CMK (cell line): ENCODE results near the gene MYO18A.

Experiments used
- DNase-seq: peaks from one replicate; pipeline ENCODE4 v3.0.0-alpha.2; 2010; ENCODE audit warnings: low read depth

The MYO18A gene

DNA sequence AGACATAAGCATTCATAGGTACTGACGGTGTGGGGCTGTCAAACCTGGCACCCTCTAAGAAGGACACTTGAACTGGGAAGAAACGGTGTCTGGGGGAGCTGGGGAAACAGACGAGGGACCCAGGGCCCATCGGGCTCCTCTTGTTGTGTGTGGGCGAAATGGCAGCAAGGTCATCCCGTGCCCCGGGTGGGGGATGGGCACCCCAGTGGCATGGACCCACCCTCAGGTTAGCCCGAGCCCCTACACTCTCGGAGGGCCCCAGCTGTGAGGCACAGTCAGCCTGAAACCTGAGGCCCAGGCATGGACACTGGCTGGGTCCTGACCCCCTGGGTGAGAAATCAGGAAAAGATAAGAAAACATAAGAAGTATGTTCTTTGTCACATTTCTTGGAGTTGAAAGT lies 57.1 kb downstream of the MYO18A start:
- DNase-seq = no peak

DNA sequence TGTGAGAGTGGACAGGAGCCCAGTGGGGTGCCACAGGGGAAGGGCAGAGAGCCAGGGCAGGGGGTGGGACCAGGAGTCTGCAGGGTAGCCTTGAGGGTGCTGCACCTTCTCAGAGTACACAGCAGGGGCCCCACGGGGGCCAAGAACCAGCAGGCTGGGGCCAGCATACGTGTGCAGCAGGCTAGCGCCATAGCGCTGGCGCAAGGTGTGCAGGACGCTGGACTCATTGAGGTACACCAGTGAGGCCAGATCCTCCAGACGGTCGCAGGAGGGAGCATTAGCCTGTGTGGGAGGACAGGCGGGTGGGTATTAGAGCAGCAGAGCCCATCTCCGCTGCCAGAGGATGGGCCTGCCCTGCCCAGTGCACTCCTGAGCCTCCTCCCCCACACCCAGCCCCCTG lies 58.8 kb downstream of the MYO18A start:
- DNase-seq = no peak

DNA sequence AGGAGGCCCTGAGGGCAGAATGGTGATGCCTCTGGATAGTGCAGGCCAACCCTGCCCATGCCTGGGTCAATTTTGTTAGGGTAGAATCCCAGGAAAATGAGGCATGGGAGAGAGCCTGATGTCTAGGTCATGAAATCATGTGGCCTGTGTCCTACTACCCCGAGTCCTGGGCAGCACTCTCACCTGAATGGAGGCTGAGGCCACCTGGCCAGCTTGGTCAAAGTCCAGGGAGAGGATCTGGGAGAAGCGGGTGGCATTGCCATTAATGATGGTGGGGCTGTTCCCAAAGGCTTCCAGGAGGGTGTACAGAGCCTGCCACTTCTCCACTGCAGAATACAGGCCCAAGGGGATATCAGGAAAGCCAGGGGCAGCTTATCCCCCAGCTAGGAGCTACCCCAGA lies 59.8 kb downstream of the MYO18A start:
- DNase-seq = no peak

DNA sequence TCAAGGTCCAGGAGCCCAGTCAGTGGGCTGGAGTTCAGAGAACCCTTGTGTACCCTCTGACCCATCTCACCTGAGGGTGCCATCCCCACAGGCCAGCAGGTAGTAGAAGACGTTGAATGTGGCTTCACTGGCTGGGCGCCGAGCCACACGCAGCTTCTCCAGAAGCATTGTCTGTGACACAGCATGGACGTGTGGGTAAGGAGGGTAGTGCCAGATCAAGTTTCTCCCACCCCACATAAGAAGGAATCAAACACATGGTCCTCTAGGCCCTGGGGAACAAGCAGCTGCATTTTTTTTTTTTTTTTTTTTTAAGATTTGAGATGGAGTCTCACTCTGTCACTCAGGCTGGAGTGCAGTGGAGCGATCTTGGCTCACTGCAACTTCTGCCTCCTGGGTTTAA lies 60.9 kb downstream of the MYO18A start:
- DNase-seq = no peak

DNA sequence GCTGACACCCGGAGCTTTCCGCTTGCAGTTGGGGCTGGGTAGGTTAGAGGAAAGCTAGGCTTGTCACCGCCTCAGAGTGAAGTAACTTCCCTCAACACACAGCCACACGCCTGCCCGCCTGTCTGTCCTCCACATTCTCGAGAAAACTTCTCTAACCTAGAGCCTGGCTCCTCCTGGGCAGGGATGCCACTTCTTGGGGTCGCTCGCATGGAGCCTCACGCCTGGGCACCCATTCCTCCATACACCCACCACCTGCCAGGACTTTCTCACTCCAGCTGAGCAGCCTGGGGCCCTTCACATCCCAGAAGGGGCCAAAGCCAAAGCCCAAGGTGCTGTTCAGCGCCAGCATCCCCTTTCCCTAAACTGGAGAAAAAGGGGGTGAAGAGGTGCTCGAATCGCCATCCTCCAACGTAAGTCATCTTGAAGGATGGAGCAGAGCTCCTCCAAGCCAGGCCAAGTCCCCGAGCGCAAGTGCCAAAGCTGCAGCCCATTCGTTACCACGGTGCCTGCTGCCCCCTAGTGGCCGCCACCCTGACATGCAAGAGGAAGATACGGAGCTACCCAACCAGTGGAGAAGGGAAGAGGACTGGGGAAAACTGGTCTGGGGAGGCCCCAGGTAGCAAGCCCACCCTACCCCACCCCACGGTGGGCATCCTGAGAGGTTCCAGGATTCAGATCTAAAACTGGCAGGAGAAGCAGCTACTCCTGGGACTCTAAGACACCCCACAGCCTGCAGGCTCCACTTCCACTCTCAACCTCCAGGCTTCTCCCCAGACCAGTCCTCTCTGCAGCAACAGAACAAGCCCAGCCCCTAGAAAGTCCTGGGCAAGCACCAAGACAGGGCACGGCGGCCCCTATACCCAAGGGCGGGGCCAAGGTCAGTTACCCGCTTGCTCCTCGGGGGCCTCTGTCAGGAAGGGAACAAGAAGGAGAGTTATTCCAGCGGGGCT lies 63.1 kb downstream of the MYO18A start:
- peak; percentile 52 for DNase-seq

DNA sequence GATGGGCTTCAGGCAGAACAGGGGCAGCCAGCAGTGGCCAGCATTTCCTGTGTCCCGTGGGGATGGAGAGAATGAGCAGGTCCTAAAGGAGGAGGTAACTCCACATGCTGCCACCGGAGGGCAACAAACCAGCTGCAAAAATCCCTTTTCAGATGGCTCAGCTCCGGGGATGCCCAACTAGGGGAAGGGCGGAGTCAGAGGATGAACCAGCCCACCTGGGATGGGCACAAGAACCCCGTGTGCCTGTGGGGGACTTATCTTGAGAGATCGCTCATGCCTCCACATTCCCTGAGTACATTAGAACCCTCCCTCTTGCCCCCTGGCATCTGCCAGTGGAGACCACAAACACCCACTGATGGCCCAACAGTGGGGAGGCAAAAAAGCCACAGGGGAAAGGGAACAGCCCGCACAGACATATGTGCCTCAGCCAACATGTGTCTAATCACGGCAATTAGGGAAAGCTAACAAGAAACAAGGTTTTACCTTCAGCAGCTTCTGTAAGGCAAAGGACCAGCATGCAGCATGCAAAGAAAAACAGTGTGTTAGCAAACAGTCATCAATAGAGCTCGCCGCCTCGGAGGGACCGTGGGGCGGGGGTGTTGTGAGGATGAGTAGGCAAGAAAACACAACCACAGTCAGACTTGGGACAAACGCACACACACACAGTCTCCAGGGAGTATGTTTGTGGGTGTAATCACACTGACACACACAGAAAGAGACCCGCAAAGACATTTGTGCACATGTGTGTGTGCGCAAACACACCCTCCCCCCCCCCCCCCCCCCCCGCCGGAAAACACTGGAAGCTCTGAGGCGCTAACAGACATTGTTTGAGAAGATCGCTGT lies 64.0 kb downstream of the MYO18A start:
- peak; percentile 36 for DNase-seq

DNA sequence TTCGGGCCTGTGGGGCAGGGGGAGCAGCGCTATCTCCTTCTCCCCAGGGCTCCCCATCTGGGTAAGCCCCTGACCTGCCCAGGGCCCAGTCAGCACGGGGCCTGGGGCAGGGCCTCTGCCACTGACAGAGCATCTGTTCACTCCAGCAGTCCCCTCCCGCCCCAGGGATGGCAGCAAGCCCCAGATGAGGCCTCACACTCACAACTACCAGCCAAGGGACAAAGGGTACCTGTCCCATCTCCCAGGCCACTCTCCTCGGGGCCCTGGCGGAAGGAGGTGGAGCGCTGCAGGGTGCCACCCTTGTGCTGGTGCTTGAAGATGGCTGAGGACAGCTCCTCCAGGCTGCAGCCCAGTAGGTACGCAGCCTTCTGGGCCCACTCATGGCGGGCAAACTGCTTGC lies 64.8 kb downstream of the MYO18A start:
- DNase-seq = no peak

DNA sequence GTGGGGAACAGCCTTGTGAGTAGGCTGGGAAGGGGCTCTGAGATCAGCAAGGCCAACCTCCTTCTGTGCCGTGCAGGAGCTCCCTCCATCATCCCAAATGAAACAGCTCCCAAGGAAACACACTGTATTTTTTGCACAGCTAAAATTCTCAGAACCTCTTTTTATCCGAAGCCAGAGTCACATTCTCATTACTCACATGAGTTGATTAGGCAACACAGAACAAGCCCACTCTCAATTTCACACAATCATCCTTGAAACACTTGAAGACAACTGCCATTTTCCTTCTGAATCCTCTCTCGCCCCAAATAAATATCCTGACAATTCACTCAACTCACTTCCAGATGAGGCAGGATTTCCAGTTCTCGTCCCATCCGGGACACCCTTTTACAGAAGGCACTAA lies 66.1 kb downstream of the MYO18A start:
- DNase-seq = no peak

DNA sequence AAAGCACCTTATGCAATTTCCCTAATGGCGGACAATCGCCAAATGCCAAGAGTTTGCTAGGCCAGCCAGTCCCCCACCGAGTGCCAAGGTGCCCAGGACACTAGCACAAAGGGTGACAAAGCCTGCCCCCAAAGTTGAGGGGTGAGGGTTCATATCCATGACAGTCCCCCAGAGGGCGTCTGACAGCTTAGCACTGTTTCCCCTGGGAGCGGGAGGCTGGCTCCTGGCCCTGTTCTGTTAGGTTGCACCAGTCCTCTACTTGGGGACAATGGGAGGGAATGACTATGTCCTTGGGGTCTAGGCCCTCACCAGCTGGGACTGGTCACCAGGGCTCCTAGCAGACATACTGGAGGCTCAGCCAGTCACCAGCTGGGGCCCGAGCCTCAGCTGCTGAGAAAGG lies 66.9 kb downstream of the MYO18A start:
- DNase-seq = no peak

DNA sequence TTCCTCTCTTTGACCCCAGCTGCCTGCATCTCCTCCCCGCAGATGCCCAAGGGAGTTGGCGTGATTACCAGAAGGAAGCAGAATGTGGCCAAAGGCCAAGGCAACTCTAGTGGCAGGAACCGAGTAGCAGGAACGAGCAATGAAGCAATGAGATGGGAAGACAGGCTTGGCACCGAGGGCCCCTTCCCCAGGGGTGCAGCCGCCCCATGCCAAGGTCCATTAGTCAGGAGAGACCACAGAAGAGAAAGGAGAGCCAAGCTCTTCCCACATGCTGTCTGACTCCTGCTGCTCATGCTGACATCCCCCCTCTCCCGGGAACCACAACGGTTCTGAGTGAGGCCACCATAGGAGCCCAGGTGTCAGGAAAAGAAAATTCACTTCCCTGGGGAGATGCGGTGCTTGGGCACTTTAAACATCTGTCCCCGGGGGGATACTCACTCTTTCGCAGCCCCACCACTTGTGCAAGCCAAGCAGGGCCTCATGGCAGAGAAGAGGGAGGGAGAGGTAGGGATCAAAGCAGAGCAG lies 67.4 kb downstream of the MYO18A start:
- DNase-seq = no peak

DNA sequence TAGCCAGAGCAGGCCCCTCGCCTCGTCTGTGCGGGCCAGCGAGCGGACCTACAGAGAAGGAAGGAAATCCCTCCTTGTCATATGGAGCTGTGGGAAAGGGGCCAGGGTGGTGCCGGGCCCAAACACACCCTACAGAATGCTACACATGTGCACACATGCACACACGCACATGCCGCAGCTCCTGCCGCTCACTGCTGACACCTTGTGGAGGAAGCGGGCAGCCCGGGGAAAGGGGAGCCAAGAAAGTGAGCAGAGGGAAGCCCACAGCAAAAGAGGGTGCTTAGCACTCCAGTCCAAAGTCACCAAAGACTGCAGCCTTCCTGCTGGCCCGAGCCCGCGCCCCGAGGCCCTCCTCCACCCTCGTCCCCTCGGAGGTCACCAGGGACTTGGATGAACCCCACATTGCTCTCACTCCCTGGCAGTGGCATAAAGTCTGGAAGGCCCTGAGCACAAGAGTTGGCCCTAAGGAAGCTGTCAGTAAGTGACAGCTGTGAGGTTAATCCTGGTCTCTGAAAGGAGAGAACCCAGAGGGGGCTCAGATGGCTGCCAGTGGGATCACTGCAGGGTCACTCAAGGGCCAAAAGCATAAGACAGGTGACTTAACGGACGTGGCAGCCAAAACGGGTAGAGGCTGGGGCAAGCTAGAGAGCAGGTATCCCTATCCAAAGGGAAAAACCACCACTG lies 68.2 kb downstream of the MYO18A start:
- peak; percentile 50 for DNase-seq

DNA sequence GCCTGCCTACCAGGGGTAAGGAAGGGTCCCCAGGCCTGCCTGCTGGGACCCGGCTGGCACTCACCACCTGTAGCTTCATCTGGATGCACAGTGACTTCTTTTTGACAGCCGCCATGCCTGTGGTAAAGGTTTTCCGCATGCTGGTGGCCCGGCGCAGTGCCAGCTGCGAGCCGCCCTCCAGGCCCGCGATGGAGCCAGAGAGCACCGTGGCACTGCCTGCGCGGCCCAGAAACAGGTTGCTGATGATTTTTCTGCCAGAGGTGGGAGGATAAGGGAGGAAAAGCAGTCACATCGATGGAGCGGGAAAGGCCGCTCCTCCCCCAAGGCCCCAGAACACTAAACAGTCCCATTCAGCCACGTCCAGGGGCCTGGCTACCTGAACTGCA lies 69.8 kb downstream of the MYO18A start:
- no peak for DNase-seq

DNA sequence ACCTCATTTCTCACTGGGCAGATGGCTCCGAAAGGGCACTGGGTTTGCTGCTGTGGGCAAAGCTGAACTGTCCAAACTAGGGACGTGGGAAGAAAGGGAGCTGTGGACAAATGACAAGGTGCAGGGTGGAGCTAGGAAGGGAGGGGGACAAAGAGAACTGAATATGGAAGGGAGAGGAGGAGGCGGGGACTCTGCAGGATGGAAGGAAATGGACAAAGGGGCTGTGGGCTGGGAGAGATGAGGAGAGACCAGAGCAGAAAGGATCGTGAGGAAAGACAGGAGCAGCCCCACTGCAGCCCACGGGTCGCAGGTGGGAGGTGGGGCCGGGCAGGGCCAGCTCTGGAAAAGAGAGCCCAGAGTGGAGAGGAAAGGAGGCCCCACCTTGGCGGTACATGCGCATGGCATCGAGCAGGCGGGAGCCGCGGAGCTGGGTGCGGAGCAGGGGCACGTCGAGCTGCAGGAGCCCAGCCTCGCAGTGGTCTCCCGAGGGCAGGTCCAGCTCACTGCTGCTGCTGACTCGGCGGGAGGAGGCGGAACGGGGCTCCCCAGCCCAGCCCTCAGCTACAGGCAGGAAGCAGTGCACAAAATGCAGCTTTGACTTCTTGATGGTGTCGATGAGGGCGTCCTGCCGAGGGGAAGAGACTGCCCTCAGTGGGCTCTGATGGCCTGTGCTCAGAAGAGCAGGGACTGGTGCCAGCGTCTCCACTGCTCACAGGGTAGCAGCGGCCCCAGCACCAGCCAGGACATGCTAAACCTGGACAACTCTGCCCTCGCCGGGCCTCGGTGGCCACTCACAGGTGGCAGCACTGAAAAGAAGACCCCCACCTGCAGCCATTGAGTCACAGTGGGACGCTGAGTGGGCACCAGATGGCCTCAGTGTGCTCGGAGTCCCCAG lies 70.5 kb downstream of the MYO18A start:
- no peak for DNase-seq

DNA sequence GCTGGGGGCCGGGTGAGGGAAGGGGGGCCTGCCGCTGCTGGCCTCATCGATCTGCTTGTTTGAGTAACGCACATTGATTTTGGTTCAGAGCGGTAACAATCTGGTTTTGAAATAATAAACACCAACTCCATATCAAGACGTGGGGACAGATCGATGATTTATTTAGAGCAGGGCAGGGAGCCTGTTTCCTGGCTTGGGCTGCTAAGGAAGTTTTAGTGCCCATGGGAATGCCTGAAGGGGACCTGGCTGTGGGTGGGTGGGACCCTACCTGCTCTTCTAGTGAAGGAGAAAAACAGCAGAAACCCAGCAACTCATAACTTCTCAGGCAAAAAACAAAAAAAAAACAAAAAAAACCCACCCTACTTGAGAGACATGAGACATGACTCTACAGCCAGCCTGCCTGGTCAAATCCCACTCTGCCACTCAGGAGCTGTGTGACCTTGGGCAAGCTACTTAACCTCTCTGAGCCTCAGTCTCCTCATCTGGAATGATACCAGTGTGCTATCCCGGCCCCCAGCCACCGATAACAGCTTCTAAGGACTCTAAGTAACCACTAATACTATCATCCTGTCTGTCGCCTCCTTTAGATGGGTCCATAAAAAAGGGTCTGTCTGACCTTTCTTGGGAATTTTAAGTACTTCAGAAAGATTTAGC lies 71.2 kb downstream of the MYO18A start:
- no peak for DNase-seq

DNA sequence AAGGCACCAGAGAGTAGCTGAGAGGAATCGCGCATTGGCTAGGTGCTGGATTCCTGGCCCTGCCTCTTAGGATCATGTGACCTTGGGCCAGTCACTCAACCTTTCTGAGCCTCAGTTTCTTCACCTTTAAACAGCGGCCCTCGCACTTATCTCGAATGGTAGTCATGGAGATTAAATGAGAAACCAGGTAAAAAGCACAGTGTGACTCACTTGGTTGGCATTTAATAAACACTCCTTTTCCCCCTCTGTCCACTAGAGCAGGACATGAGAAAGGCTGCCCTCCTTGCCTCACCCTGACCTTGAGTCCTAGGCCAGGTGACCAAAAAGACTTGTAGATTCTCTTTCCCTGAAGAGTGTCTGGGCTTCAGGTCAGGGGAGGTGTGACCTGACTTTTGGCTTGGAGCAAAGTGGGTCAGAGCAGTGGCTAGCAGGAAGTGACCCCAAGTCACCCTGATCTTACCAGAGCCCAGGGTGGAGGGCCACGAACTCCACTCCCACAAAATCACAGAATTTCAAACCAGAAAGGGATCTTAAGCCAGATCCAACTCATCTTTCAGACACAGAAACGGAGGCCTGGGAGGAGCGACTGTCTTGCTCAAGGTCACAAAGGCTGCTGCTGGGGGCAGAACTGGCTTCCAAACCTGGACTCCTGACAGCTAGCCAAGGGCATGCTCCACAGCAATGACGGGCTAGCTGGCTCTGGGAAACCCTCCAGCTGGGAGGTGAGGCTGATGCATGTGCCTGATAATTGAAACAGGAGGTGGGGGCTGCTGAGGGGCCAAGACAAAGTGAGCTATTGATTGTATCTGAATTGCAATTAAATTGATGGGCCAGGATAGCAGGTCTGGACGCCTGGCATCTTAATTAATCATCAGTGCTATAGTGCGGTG lies 72.0 kb downstream of the MYO18A start:
- no peak for DNase-seq

DNA sequence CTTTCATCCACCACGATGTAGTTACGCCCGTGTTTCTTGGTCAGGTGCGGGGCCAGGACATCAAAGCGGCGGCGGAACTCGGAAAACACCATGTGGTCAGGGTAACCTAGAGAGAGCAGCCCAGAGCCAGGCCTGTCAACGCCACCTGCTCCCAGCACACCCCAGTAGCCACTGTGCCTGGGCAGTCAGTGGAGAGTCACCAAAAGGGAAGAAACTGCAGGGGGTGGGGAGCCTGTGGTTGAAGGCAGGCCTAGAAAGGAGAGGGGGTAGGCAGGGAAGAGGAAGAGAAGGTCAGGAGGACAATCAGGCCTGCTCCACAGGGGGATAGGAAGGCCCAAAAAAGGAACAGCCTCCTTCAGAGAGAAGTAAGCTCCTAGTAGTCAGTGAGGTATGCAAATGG lies 73.1 kb downstream of the MYO18A start:
- DNase-seq = peak; percentile 68

DNA sequence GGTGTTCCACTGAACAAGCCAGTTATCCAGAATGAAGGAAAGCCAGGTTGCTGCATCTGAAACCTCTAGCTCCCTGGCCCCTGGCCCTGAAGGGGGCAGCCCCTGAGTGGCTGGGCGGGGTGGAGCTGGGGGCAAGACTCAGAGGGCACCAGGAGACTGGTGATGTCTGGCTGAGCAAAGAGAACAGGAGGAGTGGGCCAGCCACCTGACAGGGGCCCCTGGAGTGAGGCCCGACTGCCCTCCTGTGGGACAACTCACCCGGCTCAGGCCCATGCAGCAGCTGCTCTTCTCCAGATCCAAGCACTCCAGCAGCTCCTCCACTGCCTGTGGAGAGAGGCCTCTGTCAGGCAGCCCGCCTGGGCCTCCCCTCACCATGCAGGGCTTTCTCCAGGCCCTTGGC lies 76.9 kb downstream of the MYO18A start:
- DNase-seq = no peak

DNA sequence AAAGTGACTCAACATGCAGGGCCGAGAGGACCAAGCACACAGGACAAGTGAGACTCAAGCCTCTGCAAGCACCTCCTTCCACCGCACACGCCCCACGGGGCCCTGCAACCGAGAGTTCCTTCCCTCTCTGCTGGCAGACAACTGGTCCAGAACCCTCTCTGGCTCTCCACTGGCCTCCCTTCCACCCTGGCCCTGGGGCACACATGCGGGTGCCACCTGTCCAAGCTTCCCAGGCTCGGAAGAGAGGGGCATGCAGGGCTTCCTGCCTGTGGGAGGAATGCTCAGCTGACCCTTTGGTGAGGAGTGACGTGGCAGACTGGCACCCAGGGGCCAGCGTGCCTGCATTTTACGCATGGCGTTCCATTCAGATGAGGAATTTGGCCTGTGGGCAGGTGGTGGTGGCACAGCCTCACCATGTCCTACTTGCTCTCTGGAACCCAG lies 77.4 kb downstream of the MYO18A start:
- no peak for DNase-seq

DNA sequence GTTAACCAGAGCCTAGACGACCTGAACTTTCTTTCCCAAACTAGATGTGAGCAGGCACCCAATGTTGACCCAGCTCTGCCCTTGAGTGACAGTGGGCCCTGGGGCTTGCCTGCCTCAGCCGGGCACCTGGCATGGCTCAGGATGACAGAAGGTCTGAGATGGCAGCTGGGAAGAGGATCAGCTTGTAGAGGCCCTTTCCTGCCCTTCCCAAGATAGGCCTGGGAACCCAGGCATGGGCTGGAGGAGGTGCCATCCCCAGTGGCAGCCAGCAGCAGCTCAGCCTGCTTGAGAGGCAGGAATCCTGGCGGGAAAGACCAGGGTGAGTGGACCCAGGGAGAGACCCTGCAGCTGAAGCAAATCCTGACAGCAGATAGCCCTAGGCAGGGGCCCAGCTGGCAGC lies 78.2 kb downstream of the MYO18A start:
- DNase-seq = no peak

DNA sequence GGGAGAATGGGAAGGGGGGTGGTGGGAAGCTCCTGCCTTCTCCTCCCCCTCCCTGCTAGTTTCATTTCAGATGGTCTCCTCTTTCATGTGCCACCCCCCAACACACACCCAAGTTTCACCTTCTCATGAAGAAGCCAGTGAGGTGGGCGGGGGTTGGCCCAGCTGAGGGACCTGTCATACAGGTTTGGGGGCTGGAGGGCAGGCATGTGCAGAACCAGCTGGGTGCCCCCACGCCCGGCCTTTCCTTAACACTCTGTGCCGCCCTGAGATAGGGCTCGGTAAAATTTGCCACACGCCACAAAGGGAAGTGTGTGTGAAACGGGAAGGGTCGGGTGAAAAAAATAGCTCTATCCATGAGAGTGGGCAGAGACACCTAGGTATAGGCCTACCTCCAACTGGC lies 79.9 kb downstream of the MYO18A start:
- peak; percentile 64 for DNase-seq
